PFSK-1 (cell line): ENCODE measurements around the gene GNAT2.

ENCODE experiments used
- FOXP2 ChIP-seq: optimal IDR thresholded peaks from 2 replicates; pipeline ENCODE3; 2011; ENCODE audit warnings: borderline replicate concordance, control low read depth, inconsistent platforms; ENCODE audit not compliant: insufficient read depth; ENCODE audit errors: extremely low read length, extremely low read depth
- POLR2AphosphoS5 ChIP-seq: IDR thresholded peaks from 2 replicates; pipeline ENCODE4 v1.6.1; 2012; ENCODE audit warnings: low read depth, mild to moderate bottlenecking, control low read depth, low read length, moderate library complexity
- SIN3A ChIP-seq: IDR thresholded peaks from 2 replicates; pipeline ENCODE4 v1.6.1; 2012; ENCODE audit warnings: mild to moderate bottlenecking, low read length, moderate library complexity, borderline replicate concordance; ENCODE audit not compliant: insufficient read depth
- TAF1 ChIP-seq: IDR thresholded peaks from 2 replicates; pipeline ENCODE4 v1.6.1; 2012; ENCODE audit warnings: low read length, control low read depth, borderline replicate concordance; ENCODE audit not compliant: insufficient read depth
- TF ChIP-seq, protein P1 (sequence below), 2 experiments: IDR thresholded peaks; 2 replicates each; pipeline versions ENCODE4 v1.6.1 to v1.8.0; 2011 to 2012; ENCODE audit warnings: low read depth in 2 of 2, low read length in 2 of 2, control low read depth in 1 of 2, inconsistent platforms in 1 of 2, mild to moderate bottlenecking in 1 of 2, moderate library complexity in 1 of 2; ENCODE audit not compliant: insufficient read depth in 1 of 2

The GNAT2 gene

GRCh38 chr1:109615879-109616278 is 3.5 kb downstream of the GNAT2 start:
- no peak for TF ChIP-seq TAF1
- TF ChIP-seq POLR2AphosphoS5: no peak
- no peak for TF ChIP-seq SIN3A
- TF ChIP-seq, protein P1, sequence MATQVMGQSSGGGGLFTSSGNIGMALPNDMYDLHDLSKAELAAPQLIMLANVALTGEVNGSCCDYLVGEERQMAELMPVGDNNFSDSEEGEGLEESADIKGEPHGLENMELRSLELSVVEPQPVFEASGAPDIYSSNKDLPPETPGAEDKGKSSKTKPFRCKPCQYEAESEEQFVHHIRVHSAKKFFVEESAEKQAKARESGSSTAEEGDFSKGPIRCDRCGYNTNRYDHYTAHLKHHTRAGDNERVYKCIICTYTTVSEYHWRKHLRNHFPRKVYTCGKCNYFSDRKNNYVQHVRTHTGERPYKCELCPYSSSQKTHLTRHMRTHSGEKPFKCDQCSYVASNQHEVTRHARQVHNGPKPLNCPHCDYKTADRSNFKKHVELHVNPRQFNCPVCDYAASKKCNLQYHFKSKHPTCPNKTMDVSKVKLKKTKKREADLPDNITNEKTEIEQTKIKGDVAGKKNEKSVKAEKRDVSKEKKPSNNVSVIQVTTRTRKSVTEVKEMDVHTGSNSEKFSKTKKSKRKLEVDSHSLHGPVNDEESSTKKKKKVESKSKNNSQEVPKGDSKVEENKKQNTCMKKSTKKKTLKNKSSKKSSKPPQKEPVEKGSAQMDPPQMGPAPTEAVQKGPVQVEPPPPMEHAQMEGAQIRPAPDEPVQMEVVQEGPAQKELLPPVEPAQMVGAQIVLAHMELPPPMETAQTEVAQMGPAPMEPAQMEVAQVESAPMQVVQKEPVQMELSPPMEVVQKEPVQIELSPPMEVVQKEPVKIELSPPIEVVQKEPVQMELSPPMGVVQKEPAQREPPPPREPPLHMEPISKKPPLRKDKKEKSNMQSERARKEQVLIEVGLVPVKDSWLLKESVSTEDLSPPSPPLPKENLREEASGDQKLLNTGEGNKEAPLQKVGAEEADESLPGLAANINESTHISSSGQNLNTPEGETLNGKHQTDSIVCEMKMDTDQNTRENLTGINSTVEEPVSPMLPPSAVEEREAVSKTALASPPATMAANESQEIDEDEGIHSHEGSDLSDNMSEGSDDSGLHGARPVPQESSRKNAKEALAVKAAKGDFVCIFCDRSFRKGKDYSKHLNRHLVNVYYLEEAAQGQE (IDR thresholded peaks at IDR 0.05; ENCODE audit: insufficient read depth in 1 of 2, low read depth in 2 of 2, low read length in 2 of 2): no peak
- no peak for TF ChIP-seq FOXP2

GRCh38 chr1:109613361-109614147 is 5.9 kb downstream of the GNAT2 start:
- no peak for TF ChIP-seq FOXP2
- TF ChIP-seq, protein P1 (IDR thresholded peaks at IDR 0.05; ENCODE audit: insufficient read depth in 1 of 2, low read depth in 2 of 2, low read length in 2 of 2): no peak
- no peak for TF ChIP-seq POLR2AphosphoS5
- TF ChIP-seq TAF1: no peak
- TF ChIP-seq SIN3A: no peak

DNA sequence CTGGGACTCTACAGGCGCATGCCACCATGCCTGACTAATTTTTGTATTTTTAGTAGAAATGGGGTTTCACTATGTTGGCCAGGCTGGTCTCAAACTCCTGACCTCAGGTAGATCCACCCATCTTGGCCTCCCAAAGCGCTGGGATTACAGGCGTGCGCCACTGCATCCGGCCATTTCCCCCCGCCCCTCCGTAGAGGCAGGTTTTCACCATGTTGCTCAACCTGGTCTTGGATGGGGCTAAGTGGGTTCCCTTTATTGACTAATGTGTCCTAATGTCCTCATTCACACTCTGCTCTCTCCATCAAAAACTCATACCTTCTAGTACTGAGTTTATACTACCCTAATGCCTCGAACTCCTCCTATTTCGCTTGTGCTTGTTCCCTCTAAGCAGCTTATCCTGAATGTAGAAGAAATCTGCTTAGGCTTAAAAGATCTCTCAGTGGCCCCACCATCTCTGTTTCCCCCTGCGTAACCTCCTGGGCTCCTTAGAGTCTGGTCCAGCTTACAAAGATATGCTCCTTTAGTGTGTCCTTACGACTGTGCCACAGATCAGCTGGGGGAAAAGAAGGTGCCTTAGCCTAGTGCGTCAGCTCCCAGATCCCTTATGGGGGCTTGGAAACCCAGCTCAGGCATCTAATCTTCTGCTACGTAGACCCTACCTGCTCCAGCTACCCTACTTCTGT is 8.0 kb downstream of the GNAT2 start:
- TF ChIP-seq SIN3A (no peak), FOXP2 (no peak), TAF1 (no peak), POLR2AphosphoS5 (no peak)
- TF ChIP-seq, protein P1 (IDR thresholded peaks at IDR 0.05; ENCODE audit: insufficient read depth in 1 of 2, low read depth in 2 of 2, low read length in 2 of 2): no peak

GRCh38 chr1:109610609-109611307 is 8.7 kb downstream of the GNAT2 start:
- TF ChIP-seq TAF1 (no peak), FOXP2 (no peak), SIN3A (no peak), POLR2AphosphoS5 (no peak)
- TF ChIP-seq, protein P1 (IDR thresholded peaks at IDR 0.05; ENCODE audit: insufficient read depth in 1 of 2, low read depth in 2 of 2, low read length in 2 of 2): no peak
